COLO668 (cell line): Measurements from ENCODE around the gene CEP97.
"Not testable (repeated sequence)": the region's sequence is repeated elsewhere in the genome, so short reads cannot be mapped to it uniquely, and the experiment has no call there.

Experiments used
- DNase-seq: peaks from one replicate; lab custom pipeline; 2025; ENCODE audit not compliant: unreplicated experiment; lab: John Stamatoyannopoulos, UW

The CEP97 gene

DNA sequence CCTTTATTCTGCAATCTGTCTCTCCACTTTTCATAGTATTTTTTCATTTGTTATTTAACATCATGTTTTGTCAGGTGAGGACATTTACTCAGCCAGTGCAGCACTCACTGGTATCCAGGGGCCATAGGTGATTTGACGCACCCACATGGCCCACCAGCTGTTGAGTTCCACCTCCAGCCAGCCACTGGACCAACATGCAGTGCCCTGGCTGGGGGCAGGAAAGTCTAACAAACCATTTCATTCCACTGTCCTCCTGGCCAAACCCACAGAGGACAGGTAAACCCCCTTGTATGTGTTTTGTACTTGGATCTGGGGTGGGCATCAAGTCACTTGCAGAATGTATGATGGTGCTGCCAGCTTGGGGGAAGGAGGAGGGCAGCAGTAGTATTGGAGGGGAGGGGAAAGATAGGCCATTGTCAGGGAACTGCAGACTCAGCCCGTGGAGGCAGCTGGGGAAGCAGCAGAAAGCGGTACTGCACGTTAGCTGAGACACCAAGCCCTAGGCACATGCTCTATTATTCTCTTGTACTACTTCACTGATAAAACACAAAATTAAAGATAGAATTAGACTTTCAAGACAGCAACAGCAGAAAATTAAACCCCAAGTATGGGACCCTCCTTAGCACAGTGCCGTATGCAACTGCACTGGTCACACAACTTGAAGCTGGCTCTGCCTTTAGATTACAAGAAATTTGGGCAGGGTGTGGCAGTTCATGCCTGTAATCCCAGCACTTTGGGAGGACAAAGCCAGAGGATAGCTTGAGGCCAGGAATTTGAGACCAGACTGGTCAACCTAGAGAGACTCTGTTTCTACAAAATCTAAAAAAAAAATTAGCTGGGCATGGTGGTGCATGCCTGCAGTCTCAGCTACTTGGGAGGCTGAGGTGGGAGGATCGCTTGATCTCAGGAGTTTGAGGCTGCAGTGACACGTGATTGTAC is 22.4 kb upstream of the CEP97 start:
- DNase-seq: no peak

DNA sequence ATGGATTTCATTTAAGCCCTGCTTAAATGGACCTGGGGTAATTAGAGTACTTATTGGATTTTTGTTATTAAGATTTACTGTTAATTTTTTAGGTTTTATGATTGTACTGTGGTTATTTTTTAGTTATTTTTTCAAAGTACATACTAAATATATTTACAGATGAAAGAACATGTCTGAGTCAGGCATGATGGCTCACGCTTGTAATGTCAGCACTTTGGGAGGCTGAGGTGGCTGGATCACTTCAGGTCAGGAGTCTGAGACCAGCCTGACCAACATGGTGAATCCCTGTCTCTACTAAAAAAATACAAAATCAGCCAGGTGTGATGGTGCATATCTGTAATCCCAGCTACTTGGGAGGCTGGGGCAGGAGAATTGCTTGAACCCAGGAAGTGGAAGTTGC is 21.7 kb upstream of the CEP97 start:
- DNase-seq: no peak

DNA sequence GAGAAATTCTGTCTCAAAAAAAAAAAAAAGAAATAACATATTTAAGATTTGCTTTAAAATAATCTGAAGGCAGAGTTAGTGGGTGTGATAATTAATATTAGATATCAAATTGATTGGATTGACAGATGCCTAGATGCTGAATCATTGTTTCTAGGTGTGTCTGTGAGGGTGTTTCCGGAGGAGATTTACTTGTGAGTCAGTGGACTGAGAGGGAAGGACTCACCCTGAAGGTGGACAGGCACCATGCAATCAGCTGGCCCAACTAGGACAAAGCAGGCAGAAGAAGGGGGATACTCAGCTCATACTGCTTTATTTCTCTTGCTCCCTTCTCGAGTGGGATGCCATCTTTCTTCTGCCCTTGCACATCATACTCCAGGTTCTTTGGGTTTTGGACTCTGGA is 21.2 kb upstream of the CEP97 start:
- DNase-seq: no peak

DNA sequence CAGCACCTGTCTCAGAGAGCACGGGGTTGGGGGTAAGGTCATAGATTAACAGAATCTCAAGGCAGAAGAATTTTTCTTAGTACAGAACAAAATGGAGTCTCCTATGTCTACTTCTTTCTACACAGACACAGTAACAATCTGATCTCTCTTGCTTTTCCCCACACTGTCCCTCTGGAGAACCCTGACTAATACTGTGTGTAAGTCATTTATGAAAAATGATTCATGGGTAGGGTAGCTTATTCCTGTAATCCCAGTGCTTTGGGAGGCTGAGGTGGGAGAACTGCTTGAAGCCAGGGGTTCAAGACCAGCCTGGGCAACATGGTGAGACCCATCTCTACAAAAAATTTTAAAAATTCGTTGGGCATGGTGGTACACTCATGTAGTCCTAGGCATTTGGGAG is 19.8 kb upstream of the CEP97 start:
- not testable (repeated sequence) for DNase-seq

DNA sequence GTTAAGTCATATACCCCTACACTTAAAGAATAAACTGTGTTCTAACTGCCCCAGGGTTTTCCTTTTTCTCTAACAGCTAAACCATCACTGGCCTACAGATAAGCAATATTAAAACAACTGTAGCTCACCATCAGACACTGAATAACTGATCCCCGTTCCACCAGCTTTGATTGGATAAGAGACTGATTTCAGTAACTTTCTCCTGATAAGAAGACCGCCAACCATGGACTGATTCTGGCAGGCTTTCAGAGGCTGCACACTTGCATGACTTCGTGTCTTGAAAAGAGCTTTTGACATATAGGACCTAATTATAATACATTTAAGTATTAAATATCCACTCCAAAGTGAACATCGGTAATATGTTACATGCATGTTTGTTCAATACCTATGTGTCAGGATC is 15.3 kb upstream of the CEP97 start:
- DNase-seq: no peak

DNA sequence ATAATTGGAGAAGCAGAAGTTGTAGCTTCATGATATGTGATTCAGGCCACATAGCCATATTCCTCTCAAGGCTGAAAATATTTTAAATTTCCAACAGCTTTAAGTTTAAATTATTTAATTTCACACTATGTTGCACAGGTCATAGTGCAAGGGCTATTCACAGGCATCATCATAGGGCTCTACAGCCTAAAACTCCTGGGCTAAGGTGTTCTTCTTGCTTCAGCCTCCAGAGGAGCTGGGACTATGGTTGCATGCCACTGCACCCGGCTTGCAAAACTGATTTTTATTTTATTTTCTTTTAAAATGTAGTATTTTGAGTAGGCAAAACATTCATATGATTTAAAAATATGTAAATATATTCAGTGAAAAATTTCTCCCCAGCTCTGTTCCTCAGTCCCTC is 6.0 kb upstream of the CEP97 start:
- no peak for DNase-seq

DNA sequence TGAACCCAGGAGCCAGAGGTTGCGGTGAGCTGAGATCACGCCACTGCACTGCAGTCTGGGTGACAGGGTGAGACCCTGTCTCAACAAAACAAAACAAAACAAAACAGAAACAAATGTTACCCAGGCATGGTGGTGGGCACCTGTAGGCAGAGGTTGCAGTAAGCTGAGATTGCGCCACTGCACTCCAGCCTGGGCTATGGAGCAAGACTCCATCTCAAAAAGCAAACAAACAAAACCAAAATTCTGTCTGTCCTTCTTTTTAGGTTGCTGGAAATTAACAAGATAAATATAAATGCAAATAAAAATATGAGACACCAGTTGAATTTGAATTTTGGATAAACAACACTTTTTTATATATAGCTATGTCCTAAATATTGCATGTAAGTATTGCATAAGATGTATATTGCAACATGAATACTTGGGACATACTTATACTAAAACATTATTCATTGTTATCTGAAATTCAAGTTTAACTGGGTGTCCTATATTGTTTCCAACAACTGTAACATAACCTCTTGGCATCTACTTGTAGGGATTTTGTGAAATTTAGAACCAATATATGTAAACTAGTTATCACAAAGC is 4.7 kb upstream of the CEP97 start:
- no peak for DNase-seq

DNA sequence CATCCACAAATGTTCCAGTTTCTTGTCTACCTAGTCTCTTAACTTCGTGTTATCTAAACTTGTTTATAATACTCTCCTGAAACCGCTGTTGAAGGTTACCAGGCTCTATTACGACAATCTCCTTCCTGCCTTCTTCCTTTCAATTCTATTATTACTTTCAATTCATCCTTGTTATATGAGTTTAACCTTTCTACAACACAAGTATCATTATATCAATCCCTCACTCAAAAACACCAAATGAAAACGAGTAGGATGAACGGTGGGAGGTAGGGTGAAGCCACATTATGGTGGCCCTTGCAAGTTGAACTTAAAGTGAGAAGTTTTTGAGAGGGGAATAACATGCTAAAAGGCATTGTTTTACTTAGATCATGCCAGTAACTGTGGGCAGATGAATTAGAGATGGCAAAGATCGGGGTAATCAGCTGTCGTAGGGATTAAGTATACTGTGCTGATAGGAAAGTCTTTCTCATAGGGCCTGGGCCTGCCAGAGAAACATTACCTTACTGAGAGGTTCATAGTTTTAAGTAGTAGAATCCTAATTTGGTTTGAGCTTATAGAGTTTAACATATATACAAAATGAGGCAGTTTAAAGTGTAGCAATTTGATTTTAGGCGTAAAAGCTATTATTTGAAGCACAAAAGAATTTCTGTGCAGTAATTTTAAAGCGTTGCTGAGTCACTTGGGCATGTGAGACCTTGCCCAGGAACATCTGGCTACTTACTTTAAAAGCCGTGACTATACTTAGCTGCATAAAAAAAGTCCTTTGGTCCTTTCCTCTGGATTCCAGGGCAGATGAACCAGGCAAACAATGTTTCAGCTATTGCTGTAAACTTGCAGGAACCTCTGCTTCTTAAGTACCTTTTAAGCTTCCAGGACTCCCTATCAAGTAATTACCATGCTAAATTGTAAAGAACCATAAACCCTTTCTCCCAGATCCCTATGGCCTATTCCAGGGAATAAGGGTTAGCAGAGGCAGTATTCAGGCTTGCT is 3.3 kb upstream of the CEP97 start:
- DNase-seq: no peak

DNA sequence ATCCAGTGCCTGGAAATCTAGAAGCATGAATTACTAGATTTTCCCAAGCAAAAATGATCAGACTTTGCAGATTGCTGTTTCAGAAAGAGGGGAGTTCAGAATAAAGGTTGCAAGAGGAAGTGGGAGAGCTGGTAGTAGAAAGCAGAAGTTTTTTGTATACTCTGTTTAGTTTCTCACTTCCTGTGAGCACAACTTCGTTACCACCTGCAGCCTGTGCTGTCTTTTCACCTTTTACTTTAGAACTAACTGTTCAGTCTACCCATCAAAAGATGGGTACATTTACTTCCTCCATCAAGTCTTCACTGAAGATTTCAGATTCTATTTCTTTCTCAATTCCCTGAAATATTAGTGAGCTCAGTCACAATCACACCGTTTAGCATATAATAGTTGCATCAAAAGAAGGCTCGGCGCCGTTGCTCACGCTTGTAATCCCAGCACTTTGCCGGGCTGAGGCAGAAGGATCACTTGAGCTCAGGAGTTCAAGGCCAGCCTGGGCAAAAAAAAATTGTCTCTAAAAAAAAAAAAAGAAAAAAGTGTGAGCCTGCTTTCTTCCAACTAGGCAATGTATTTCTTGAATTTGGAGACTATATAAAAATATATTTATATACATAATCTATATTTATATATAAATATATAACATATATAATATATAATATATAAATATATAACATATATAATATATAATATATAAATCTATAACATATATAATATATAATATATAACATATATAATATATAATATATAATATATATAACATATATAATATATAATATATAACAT is 1.8 kb upstream of the CEP97 start:
- DNase-seq: no peak

DNA sequence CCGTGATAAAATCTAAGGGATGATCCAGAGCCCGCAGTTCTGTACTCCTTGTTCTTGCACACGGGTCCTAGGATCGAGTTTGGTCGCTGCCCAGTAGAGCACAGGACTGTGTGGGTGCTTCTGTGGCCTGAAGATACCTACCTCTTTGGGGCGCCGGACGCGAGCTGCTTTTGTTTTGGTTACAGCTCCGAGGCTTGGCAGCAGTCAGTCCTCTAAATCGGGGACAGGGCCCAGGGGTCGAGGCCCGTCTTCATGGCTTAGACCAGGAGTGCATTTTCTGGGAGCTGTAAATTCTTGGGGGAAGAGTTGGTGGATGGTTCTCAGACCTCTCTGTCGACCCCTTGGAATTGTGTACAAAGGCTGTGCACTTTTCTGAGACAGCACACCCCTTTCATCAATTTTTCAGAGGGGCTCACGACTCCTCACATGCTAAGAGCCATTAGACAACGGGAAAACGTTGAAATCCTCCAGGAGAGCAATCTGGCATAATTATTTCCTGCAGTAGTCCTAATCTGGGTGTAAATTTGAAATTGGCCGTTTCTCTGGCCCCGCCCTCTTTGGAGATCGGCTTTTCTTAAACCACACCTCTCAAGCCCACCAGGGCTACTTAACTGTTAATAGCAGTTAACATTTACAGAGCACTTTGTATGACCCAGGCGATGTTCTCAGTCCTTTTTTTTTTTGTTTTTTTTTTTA is 928 bp downstream of the CEP97 start:
- DNase-seq: peak; percentile 18

DNA sequence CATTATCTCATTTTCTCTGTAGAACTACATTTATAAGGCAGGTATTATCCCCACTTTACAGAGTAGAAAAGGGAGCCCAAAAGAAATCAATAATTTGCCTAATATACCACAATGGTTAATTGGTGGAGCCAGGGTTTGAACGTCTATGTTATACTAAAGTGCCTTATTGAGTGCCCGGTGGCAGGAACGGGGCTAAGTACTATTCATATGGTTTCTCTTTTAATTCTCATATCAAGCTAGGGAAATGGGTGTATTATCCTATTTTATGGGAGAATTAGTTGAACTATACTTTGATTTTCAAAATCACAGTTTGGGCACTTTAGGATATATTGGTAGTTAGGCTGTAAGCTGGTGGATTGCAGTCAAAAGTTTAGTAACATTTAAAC is 1.5 kb downstream of the CEP97 start:
- no peak for DNase-seq

DNA sequence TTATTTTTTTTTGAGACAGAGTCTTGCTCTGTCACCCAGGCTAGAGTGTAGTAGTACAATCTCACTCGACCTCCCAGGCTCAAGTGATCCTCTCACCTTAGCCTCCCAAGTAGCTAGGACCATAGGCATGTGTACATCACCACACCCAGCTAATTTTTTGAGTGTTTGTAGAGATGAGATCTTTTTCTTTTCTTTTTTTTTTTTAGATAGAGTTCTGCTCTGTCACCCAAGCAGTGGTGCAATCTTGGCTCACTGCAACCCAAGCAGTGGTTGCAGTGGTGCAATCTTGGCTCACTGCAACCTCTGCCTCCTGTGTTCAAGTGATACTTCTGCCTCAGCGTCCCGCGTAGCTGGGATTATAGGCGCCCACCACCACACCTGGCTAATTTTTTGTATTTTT is 5.2 kb downstream of the CEP97 start:
- DNase-seq: no peak

DNA sequence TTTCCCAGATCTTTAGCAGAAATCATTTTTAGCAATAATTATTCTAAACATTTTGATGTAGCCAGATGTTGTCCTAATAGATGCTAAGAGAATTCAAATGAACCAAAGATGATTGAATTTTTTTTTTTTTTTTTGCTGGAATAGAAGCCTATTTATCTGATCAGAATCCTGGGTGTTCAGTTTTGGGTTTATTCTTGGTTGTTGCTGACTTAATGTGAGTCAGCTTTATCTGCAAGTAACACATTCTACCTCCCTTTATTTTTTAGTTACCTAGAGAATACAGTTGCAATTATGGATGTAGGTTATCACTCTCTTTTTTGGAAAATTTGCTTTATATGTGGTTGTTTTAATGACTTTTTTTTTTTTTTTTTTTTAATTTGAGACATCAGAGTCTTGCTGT is 6.4 kb downstream of the CEP97 start:
- DNase-seq: no peak

DNA sequence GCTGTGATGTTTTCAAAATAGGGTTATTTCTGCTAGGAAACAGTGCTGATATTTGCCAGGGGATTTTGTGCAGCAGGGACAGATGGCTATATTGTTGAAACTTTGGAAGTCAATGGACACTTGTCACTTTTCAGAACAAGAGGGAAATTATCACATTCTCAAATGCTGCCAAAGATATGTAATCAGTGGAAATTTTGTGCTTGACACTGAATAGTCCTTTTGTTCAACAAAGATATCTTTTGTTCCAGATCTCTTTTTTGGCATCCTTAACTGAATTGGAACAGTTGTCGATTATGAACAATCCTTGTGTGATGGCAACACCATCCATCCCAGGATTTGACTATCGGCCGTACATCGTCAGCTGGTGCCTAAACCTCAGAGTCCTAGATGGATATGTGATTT is 7.8 kb downstream of the CEP97 start:
- DNase-seq: no peak

DNA sequence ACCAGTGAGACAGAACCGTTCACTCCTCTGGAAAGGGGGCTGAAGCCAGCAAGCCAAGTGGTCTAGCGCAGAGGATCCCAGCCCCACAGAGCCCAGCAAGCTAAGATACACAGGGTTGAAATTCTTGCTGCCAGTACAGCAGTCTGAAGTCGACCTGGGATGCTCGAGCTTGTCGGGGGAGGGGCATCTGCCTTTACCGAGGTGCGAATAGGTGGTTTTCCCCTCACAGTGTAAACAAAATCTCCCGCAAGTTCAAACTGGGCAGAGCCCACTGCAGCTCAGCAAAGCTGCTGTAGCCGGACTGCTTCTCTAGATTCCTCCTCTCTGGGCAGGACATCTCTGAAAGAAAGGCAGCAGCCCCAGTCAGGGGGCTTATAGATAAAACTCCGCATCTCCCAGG is 11.4 kb downstream of the CEP97 start:
- DNase-seq: no peak

DNA sequence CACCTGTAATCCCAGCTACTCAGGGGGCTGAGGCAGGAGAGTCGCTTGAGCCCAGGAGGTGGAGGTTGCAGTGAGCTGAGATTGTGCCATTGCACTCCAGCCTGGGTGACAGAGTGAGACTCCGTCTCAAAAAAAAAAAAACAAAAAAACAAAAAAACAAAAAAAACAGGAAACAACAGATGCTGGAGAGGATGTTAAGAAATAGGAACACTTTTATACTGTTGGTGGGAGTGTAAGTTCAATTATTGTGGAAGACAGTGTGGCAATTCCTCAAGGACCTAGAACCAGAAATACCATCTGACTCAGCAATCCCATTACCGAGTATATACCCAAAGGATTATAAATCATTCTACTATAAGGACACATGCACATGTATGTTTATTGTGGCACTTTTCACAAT is 17.5 kb downstream of the CEP97 start:
- not testable (repeated sequence) for DNase-seq

DNA sequence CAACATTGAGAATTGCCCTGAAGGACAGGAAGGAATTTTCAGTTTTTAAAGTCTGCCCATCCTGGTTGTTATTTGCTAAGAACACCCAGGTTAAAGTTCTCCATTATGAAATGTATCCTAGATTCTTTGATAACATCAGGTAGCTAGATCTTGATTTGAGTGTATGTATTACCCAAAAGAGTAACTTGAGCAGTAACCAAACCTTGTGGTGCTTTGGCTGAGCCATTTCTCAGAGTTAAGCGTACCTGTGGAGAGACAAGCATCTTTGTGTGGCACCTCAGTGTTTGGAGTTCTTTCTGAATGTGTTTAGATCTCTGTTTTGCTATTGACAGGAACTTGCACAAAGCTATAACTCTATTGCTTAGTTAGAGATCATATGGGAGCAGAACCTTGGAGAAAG is 20.4 kb downstream of the CEP97 start:
- DNase-seq: no peak

DNA sequence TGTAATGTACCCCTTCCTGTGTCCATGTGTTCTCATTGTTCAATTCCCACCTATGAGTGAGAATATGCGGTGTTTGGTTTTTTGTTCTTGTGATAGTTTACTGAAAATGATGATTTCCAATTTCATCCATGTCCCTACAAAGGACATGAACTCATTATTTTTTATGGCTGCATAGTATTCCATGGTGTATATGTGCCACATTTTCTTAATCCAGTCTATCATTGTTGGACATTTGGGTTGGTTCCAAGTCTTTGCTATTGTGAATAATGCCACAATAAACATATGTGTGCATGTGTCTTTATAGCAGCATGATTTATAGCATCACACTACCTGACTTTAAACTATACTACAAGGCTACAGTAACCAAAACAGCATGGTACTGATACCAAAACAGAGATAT is 21.5 kb downstream of the CEP97 start:
- DNase-seq: not testable (repeated sequence)

DNA sequence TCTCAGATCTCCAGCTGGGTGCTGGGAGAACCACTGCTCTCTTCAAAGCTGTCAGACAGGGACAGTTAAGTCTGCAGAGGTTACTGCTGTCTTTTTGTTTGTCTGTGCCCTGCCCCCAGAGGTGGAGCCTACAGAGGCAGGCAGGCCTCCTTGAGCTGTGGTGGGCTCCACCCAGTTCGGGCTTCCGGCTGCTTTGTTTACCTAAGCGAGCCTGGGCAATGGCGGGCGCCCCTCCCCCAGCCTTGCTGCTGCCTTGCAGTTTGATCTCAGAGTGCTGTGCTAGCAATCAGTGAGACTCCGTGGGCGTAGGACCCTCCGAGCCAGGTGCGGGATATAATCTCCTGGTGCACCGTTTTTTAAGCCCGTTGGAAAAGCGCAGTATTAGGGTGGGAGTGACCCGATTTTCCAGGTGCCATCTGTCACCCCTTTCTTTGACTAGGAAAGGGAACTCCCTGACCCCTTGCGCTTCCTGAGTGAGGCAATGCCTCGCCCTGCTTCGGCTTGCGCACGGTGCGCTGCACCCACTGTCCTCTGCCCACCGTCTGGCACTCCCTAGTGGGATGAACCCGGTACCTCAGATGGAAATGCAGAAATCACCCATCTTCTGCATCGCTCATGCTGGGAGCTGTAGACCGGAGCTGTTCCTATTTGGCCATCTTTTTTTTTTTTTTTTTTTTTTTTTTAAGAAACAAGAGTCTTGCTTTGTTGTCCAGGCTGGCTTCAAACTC is 29.1 kb downstream of the CEP97 start:
- DNase-seq: not testable (repeated sequence)
